Stimulated activated CD8-positive, alpha-beta memory T cell treated with anti-CD3 and anti-CD28 coated beads, Interleukin-4, amount 100 ng/mL, for 24 hours (primary cell): ENCODE data around the gene TLCD4.

Source experiments
- DNase-seq: peaks from one replicate; pipeline ENCODE4 v3.0.0-alpha.2; 2020; ENCODE audit warnings: low read depth

Gene TLCD4

GRCh38 chr1:95095833-95096217 is 21.3 kb upstream of the TLCD4 start:
- no peak for DNase-seq

GRCh38 chr1:95096218-95096841 is 20.8 kb upstream of the TLCD4 start:
- DNase-seq: no peak

- DNase-seq: no peak
Observed at GRCh38 chr1:95097426-95097825, 19.7 kb upstream of the TLCD4 start.

GRCh38 chr1:95098196-95098595 is 19.0 kb upstream of the TLCD4 start:
- no peak for DNase-seq

GRCh38 chr1:95108792-95109191 is 8.4 kb upstream of the TLCD4 start:
- no peak for DNase-seq

GRCh38 chr1:95111014-95111413 is 6.1 kb upstream of the TLCD4 start:
- no peak for DNase-seq

- no peak for DNase-seq
Observed at GRCh38 chr1:95113684-95114083, 3.5 kb upstream of the TLCD4 start.

GRCh38 chr1:95115708-95116137 is 1.4 kb upstream of the TLCD4 start:
- DNase-seq: no peak

GRCh38 chr1:95116580-95117206 is 462 bp upstream of the TLCD4 start:
- DNase-seq: peak; percentile 18

- DNase-seq: no peak
Observed at GRCh38 chr1:95118067-95118499, 928 bp downstream of the TLCD4 start.

GRCh38 chr1:95118710-95119109 is 1.6 kb downstream of the TLCD4 start:
- no peak for DNase-seq

GRCh38 chr1:95119273-95119672 is 2.1 kb downstream of the TLCD4 start:
- DNase-seq: no peak

- DNase-seq: no peak
Observed at GRCh38 chr1:95122151-95122697, 5.1 kb downstream of the TLCD4 start.

- no peak for DNase-seq
Observed at GRCh38 chr1:95124342-95124741, 7.2 kb downstream of the TLCD4 start.

GRCh38 chr1:95126366-95126765 is 9.2 kb downstream of the TLCD4 start:
- DNase-seq: no peak

- no peak for DNase-seq
Observed at GRCh38 chr1:95126846-95127245, 9.7 kb downstream of the TLCD4 start.

GRCh38 chr1:95127380-95127779 is 10.2 kb downstream of the TLCD4 start:
- no peak for DNase-seq

GRCh38 chr1:95132762-95133161 is 15.6 kb downstream of the TLCD4 start:
- DNase-seq: no peak

GRCh38 chr1:95133687-95134086 is 16.5 kb downstream of the TLCD4 start:
- no peak for DNase-seq

GRCh38 chr1:95138223-95138622 is 21.1 kb downstream of the TLCD4 start:
- DNase-seq: no peak

- DNase-seq: no peak
Observed at GRCh38 chr1:95139039-95139438, 21.9 kb downstream of the TLCD4 start.

GRCh38 chr1:95140791-95141190 is 23.6 kb downstream of the TLCD4 start:
- DNase-seq: no peak

- no peak for DNase-seq
Observed at GRCh38 chr1:95145493-95145892, 28.3 kb downstream of the TLCD4 start.

- DNase-seq: no peak
Observed at GRCh38 chr1:95146637-95147036, 29.5 kb downstream of the TLCD4 start.
